Measurements from ENCODE around the gene CRLF1.

CRLF1 gene

GRCh38 chr19:18606281-18607225 is at the start of gene CRLF1:
CRLF1 (minus strand) TSS chr19:18606799; CDS start chr19:18606656, 143 bp downstream.
- DNase-seq, result peak; percentile 48

GRCh38 chr19:18655173-18655844 is 48.7 kb upstream of the CRLF1 start:
- DNase-seq, result no peak

GRCh38 chr19:18654469-18654868 is 47.9 kb upstream of the CRLF1 start:
- no peak for DNase-seq

GRCh38 chr19:18653853-18654252 is 47.3 kb upstream of the CRLF1 start:
- no peak for DNase-seq

DNA sequence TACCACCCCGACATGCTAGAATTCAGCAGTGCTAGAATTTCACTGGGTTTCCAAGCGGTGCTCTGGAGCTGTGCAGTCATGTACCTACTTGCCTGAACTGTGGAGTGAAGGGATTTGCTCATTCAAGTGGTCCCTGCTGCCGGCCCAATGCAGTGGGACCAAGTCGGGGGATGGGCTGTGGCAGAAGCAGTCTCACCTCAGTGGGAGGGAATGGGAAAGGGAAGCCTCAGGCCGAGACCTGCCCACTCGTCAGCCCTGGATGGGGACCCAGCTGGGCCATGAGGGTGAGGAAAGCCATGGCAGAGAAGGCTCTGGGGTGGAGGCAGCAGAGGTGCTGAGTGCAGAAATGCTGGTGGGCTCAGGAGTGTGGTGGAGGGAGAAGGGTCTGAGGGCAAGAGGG is 45.1 kb upstream of the CRLF1 start:
- no peak for DNase-seq

GRCh38 chr19:18651300-18651699 is 44.7 kb upstream of the CRLF1 start:
- DNase-seq, result no peak

- DNase-seq, result no peak
These were observed 44.0 kb upstream of the CRLF1 start for GRCh38 chr19:18650468-18651041.

- DNase-seq, result no peak
These were observed 43.4 kb upstream of the CRLF1 start for GRCh38 chr19:18650021-18650390.

DNA sequence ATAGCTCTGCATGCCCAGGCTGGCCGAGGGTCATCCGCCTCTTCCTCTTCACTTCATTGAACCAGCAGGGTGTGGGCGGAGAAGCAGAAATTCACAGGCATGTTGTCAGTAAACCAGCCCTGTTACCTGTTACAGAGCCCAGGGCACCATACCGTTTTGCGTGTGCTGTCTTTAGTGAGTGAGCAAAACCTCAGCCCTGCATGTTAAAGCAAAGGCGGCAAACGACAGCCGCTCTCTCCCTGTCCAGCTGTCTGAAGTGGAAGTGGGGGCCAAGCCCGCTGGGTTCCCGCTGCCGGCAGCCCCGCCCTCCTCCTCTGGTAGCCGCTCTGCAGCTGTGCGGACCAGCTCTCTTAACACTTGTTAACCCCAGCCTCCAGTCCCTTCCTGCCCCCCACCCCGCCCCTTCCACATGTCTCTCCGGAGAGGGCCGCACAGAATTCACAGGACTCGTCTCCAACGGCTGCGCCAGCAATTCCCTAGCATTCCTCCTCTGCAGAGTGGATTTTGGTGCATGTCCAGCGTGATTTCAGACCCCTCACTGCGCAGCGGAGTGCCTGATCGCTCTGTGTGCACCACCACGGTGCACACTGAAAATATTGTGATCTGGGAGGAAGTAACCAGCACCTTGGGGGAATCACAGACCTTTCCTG is 42.9 kb upstream of the CRLF1 start:
- DNase-seq, result peak; percentile 14

GRCh38 chr19:18648973-18649315 is 42.3 kb upstream of the CRLF1 start:
- no peak for DNase-seq

- DNase-seq, result no peak
These were observed 41.2 kb upstream of the CRLF1 start for GRCh38 chr19:18647807-18648206.

GRCh38 chr19:18647371-18647767 is 40.8 kb upstream of the CRLF1 start:
- no peak for DNase-seq

DNA sequence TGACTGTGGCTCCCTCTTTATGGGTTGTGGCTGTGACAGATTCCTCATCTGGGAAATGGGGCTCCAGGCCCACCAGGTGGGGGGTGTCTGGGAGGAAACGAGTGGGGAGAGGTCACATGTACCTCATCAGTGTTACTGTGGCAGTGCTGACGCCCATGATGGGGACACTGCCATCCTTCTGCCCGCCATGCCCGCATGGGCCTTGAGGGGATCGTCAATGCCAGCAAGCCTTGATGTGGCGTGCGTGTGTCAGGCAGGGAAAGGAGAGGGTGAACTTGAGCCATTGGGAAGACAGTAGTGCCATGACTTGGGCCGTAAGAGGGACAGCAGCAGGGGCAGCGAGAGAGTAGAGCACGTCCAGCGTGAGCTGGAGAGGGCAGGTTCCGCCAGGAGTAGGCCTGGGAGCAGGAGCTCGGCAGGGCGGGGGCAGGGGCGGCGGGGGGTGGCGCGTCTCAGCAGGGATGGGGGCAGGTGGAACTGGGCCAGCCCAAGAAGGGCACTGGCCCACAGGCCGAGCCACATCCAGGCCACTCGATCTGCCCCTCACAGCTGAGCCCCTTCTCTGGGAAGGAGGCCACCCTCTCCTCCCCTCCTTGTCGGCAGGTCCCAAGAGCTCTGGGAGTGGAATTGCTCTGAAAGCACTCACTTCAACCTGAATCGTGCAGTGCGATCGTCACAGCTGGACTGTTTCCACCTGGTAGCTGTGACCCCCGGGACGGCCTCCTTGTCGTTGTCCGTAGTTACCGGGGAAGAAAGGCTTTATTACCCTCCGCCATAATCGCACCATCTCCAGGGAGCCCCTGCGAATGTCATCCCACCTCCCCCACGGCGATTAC is 40.2 kb upstream of the CRLF1 start:
- DNase-seq, result peak; percentile 25

DNA sequence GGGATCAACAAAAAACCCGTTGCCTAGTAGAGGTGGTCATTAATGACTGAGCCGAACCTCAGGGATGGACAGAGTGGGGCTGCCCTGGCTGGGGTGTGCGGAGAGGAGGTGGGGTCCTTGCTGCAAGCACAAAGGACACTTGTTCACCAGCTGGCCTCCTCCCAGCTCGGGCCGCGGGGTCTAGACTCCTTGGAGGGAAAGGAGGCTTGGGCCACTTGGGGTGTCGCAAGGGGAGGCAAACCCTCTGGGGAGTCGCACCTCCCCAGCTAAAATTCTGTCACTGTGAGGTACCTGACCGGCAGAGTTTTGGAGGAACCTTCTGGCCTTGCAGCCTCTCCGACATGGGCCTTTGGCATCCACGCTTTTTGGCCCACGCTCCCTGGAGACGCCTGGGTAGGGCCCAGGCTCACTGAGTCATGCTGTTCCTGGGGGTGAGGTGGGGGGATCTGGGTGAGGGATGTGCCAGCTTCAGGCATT is 38.5 kb upstream of the CRLF1 start:
- no peak for DNase-seq

DNA sequence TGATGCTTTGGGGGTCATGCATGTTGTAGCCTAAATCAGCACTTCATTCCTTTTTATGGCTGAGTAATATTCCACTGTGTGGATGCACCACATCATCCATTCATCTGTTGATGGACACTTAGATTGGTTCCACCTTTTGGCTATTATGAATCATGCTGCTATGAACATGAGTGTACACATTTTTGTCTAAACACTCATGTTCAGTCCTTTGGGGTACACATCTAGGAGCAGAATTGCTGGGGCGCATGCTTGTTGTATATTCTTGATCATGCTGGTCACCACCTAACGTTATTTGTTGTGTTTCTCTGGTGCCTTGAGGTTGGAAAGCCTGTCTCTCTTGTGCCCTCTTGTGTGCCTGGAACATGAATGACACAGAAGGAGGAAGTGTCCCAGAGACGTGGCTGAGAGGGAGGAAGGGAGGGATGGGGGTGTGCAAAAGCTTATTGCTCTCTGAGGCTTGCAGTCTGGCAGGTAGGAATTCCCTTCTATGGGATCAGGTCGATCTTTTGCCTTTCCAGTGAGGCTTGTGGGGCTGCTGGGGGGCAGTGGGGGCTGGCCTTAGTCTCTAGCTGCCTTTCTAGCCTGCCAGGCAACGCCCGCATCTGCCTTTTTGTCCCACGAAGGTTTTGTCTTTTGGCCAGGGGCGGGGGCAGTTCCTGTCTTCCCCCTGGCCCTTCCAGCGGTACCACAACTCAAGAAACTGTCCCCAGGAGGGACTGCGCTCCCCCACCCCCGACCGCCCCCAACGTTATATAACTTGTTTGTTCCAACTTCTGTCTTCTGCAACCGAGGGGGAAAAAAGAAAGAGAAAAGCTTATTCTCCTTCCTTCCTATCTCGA is 37.8 kb upstream of the CRLF1 start:
- DNase-seq, result no peak

GRCh38 chr19:18639706-18640243 is 33.2 kb upstream of the CRLF1 start:
- no peak for DNase-seq

DNA sequence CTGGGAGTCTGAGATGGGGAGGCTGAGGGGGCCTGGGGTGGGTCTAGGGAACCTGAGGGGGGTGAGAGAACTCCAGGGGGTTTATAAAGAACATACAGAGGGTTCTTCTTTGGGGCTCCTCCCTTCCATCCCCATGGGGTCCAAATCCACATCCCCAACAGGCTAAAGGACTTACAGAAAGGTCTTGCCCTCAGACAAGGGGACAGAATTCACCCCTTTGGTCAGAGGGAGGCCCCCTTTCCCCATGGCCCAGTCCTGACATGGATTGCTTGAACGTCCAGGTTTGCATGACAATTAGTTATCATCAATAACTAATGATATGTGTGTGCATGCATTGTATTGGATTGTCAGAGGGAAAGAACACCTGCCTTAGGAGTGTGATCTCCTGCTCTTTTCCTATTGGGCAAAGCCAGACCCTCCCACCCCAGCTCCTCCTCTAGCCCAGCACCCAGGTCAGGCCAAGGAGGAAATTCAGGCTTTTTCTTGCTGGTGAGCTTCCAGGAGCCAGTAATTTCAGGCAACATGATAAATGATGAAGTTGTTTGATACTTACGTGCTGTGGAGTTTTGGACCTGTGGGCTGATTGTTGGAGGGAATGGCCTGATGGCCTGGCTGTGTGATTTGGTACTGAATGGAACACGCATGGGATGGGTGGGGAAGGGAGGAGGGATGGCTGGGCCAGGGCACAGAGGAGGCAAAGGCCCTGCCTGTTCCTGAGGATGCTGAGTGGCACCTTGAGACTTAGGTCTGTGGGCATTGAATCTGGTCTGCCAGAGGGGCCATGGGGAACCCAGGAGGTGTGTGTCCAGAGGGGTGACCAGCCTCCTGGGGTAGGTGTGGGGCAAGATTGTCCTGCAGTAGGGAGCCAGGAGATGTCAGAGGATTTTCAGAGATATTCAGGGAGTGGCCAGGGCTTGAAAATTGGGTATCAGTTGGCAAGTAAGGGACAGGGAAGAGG is 31.4 kb upstream of the CRLF1 start:
- DNase-seq, result peak; percentile 55

DNA sequence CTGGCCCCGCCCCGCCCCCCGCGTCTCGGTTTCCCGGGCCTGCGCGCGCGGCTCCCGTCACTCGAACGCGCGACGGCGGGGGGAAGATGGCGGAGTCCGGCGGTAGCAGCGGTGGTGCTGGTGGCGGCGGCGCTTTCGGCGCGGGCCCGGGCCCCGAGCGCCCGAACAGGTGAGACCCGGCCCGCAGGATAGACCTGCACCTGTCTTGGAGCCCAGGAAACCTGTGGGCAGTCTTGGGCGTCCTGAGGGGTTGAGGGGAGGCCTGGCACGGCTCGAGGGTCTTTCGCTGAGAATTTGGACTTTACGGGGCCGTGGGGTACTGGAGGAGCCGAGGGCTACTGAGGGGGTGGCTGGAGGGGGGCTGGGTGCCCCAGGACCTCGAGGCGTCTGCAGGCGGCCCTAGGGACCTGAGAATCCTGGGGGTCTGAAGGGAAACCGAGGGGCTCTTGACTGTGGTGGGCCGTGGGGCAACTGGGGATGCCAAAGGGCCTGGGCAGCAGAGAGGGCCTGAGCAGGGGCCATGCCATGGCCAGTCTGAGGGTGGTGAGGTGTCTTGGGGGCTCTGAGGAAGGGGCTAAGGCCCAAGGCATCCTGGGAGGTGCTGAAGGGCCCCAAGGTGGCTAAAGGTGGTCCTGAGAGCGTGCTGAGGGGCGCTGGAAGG is 30.5 kb upstream of the CRLF1 start, which contains the start of gene KLHL26:
KLHL26 (plus strand) TSS at position 60 of the 661 bp plus-strand sequence; CDS start at position 87, 27 bp downstream.
- no peak for DNase-seq

Data from NCI-H69 (cell line).